Type B pancreatic cell (in vitro differentiated cells): ENCODE measurements around the gene C2CD4C. TPM values are rescaled to one million over a fixed set of nuclear protein-coding genes. Genes with fewer than 3 reads are reported as not detected.
"Not testable (repeated sequence)": the region's sequence is repeated elsewhere in the genome, so short reads cannot be mapped to it uniquely, and the experiment has no call there.

ENCODE experiments used
- DNase-seq: peaks from one replicate; pipeline ENCODE4 v3.0.0; 2021; ENCODE audit warnings: mixed read lengths; ENCODE audit not compliant: unreplicated experiment; ENCODE audit errors: extremely low spot score
- H3K27ac Mint-ChIP-seq: 2 replicates; pipeline ENCODE4 v1.8.0; 2021; ENCODE audit warnings: mild to moderate bottlenecking, mixed read lengths
- H3K27me3 Mint-ChIP-seq: 2 replicates; pipeline ENCODE4 v1.8.0; 2021; ENCODE audit warnings: mixed read lengths
- H3K36me3 Mint-ChIP-seq: 2 replicates; pipeline ENCODE4 v1.8.0; 2021; ENCODE audit warnings: mixed read lengths
- H3K4me1 Mint-ChIP-seq: one replicate; pipeline ENCODE4 v1.8.0; 2021; ENCODE audit warnings: mixed read lengths; ENCODE audit not compliant: unreplicated experiment
- H3K4me3 Mint-ChIP-seq: 2 replicates; pipeline ENCODE4 v1.8.0; 2021; ENCODE audit warnings: mild to moderate bottlenecking, mixed read lengths
- H3K9me3 Mint-ChIP-seq: 2 replicates; pipeline ENCODE4 v1.8.0; 2021; ENCODE audit warnings: mixed read lengths
- total RNA-seq: library from RNA; stranded (reverse); gene quantifications from 2 replicates; pipeline ENCODE4 v1.2.1, GENCODE V29; 2021; ENCODE audit warnings: low replicate concordance
- TF ChIP-seq, protein P1 (sequence below): fragments of 200-600 bp; sonication (generic); conservative IDR thresholded peaks from 2 replicates; pipeline ENCODE4 v1.5.0; 2021; ENCODE audit warnings: antibody characterized with exemption, mild to moderate bottlenecking

Gene C2CD4C
- total RNA-seq, 1 donor from 2014 or later = 6.0 TPM

DNA sequence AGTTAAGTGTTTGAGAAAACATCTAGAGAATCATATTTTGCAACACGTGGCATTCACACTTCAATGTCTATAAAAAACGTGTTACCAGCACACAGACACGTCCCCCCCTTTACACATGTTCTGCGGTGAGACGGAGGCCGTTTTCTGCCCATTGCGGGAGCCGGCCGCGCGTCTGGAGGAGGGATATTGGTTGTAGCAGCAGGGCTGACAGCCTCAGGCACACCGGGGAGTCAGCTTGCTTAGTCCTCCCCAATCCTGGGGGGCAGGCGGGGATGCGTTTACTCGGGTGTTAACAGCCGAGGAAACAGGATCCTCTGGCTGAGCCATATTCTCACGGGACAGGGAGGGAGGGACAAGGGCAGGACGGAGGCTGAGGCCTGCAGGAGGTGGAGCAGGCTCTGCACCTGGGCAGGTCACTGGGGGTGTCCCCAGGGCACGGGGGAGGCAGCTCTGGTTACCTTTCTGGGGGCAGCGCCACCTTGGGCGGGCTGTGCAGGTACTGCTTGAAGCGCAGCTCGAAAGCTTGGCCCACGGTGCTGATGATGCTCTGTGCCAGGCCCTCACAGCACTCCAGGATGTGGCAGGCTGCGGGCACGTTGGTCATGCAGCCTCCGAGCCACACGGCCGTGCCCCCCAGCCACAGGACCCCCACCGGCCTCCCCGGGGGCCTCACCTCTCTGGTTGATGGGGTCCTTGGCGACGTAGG lies 26.9 kb upstream of the C2CD4C start:
- Mint-ChIP-seq H3K4me3 (no peak overlapping the region), H3K9me3 (no peaks in the 10 kb centered on the region), H3K27ac (no peak overlapping the region), H3K36me3 (peaks cover 4% of the 10 kb centered on the region), H3K27me3 (no peaks in the 10 kb centered on the region), H3K4me1 (peaks cover 4% of the 10 kb centered on the region)
- TF ChIP-seq, protein P1, sequence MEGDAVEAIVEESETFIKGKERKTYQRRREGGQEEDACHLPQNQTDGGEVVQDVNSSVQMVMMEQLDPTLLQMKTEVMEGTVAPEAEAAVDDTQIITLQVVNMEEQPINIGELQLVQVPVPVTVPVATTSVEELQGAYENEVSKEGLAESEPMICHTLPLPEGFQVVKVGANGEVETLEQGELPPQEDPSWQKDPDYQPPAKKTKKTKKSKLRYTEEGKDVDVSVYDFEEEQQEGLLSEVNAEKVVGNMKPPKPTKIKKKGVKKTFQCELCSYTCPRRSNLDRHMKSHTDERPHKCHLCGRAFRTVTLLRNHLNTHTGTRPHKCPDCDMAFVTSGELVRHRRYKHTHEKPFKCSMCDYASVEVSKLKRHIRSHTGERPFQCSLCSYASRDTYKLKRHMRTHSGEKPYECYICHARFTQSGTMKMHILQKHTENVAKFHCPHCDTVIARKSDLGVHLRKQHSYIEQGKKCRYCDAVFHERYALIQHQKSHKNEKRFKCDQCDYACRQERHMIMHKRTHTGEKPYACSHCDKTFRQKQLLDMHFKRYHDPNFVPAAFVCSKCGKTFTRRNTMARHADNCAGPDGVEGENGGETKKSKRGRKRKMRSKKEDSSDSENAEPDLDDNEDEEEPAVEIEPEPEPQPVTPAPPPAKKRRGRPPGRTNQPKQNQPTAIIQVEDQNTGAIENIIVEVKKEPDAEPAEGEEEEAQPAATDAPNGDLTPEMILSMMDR = no peak
- DNase-seq = no peak

DNA sequence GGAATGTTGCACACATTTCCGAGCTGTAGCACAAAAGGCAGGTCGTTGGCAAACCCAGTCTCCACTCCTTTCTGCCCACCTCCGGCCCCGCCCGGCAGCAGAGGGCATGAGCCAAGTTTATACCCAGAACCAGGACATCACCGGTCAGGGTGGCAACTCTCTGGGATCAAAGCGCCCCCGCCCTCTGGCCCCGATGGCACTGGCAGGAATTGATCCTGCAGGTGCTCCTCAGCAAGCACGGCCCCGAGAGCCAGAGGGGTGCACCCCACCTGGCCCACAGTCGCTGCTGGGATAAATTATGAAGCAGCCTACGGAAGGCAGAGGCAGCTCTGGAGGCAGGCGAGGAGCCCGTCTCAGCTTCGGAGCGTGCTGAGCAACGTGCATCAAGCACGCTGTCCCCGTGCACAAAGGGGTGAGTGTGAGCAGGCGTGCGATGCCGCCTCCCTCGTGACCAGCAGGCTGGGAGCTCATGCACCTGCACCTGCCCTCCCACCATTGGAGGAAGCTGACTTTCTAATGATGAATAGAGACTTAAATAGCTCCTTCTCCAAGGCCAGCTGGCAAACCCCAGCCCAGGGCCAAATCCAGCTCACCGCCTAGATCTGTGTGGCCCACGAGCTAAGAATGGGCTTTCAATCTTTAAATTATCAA lies 26.2 kb upstream of the C2CD4C start:
- no peak overlapping the region for H3K4me3 Mint-ChIP-seq
- H3K27ac Mint-ChIP-seq = no peak overlapping the region
- H3K4me1 Mint-ChIP-seq = peaks cover 4% of the 10 kb centered on the region
- H3K9me3 Mint-ChIP-seq = no peaks in the 10 kb centered on the region
- no peaks in the 10 kb centered on the region for H3K27me3 Mint-ChIP-seq
- TF ChIP-seq, protein P1 = no peak
- DNase-seq = no peak
- peaks cover 8% of the 10 kb centered on the region for H3K36me3 Mint-ChIP-seq

DNA sequence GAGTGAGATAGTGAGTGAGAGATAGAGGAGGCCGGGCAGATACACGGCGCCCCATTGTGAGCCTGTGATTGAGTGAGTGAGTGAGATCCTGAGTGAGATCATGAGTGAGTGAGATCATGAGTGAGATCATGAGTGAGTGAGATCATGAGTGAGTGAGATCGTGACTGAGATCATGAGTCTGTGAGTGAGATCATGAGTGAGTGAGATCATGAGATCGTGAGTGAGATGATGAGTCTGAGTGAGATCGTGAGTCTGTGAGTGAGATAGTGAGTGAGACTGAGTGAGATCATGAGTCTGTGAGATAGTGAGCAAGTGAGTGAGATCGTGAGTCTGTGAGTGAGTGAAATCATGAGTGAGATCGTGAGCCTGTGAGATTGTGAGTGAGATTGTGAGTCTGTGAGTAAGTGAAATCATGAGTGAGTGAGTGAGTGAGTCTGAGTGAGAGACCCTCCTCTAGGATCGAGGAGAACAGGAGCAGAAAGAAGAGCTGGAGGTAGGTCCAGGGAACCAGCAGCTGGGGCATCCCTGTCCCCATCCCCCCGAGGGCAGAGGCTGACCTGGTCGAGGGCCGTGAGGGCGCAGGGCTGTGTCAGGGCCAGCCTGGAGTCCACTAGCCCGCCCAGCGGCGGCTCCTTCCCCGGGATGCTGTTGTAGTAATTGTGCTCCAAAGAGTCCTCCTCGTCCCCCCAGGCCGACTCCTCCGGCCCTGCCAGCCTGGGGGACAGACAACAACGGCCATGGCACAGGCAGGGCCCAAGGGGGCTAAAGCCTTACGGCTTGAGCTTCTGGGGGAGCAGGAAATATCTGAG lies 25.4 kb upstream of the C2CD4C start:
- Mint-ChIP-seq H3K27me3 (no peaks in the 10 kb centered on the region), H3K4me3 (no peak overlapping the region), H3K9me3 (no peaks in the 10 kb centered on the region), H3K27ac (no peak overlapping the region), H3K36me3 (peaks cover 11% of the 10 kb centered on the region), H3K4me1 (peaks cover 4% of the 10 kb centered on the region)
- no peak for DNase-seq
- TF ChIP-seq, protein P1 = no peak

DNA sequence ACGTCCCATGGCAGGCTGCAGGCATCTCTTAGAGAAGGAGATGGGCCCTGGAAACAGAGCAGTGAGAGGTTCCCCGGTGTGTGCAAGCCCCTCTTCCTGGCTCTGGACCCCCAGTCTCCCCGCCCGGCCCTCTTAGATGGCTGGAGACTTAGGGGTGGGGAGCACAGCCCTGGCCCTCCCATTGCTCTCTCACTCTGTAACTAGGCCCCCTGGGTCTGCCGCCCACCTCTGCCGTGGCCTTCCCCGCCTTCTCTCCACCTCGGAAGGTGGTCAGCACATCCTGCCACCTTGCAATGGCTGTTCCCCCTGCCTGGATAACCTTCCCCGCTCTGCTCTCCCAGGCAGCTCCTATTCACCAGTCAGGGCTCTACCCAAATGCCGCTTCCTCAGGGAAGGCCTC lies 21.8 kb upstream of the C2CD4C start:
- DNase-seq = no peak
- H3K9me3 Mint-ChIP-seq = no peaks in the 10 kb centered on the region
- H3K27me3 Mint-ChIP-seq = no peaks in the 10 kb centered on the region
- TF ChIP-seq, protein P1 = no peak
- H3K4me3 Mint-ChIP-seq = no peak overlapping the region
- no peak overlapping the region for H3K27ac Mint-ChIP-seq
- H3K36me3 Mint-ChIP-seq = peaks cover 18% of the 10 kb centered on the region
- no peaks in the 10 kb centered on the region for H3K4me1 Mint-ChIP-seq

DNA sequence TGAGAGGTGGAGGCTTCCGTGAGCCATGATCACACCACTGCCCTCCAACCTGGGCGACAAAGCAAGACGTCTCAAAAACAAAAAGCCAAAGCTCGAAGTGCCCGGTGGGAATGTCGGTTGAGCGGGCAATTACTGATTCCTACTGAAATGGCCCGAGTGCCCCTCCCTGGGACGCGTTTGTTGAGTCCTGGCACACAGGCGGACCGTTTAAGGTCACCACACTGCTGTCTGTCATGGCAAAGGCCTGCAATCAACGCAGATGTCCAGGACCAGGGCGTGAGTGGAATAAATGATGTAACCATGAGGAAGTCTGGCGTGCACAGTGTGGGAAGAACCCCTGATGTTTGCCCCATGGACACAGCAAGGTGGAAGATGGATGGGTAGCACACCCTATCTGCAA lies 19.2 kb upstream of the C2CD4C start:
- Mint-ChIP-seq H3K27me3 (no peaks in the 10 kb centered on the region), H3K4me3 (no peak overlapping the region), H3K9me3 (no peaks in the 10 kb centered on the region), H3K27ac (no peak overlapping the region), H3K4me1 (no peaks in the 10 kb centered on the region), H3K36me3 (peaks cover 18% of the 10 kb centered on the region)
- no peak for DNase-seq
- TF ChIP-seq, protein P1 = no peak

DNA sequence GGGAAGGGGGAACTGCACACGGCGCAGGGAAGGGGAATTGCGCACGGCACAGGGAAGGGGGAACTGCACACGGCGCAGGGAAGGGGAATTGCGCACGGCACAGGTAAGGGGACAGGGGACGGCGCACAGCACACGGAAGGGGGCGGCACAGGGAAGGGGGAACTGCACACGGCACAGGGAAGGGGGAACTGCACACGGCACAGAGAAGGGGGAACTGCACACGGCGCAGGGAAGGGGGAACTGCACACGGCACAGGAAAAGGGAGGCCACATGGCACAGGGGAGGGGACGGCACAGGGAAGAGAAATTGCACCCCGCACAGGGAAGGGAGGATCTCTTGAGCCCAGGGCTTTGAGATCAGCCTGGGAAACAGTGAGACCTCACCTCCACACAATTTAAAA lies 18.7 kb upstream of the C2CD4C start:
- H3K4me1 Mint-ChIP-seq = not testable (repeated sequence)

More for the DNA sequence above, 18.7 kb upstream of the C2CD4C start:
- DNase-seq, H3K27ac Mint-ChIP-seq, H3K27me3 Mint-ChIP-seq, H3K4me3 Mint-ChIP-seq, H3K9me3 Mint-ChIP-seq: not testable (repeated sequence)
- peaks cover 18% of the 10 kb centered on the region for H3K36me3 Mint-ChIP-seq
